H9 (cell line): ENCODE measurements around the gene MED13L. TPM values are rescaled to one million over a fixed set of nuclear protein-coding genes. Genes with fewer than 3 reads are reported as not detected.

Experiments
- DNase-seq: peaks from one replicate; pipeline ENCODE4 v3.0.0-alpha.2; 2017
- H2AFZ ChIP-seq: one replicate; pipeline ENCODE4 v1.6.1; 2013; ENCODE audit warnings: mild to moderate bottlenecking, low read length, control low read depth, moderate library complexity
- H2AK5ac ChIP-seq: 2 replicates; pipeline ENCODE4 v1.6.1; 2013; ENCODE audit warnings: low read length, control low read depth, mixed read lengths; ENCODE audit not compliant: insufficient read length
- H2BK120ac ChIP-seq: one replicate; pipeline ENCODE4 v1.6.1; 2013; ENCODE audit warnings: low read depth, mild to moderate bottlenecking, low read length, control low read depth, inconsistent platforms; ENCODE audit not compliant: poor library complexity, severe bottlenecking
- H2BK12ac ChIP-seq: 2 replicates; pipeline ENCODE4 v1.6.1; 2013; ENCODE audit warnings: low read length, control low read depth, mixed read lengths, low read depth; ENCODE audit not compliant: insufficient read length
- H2BK15ac ChIP-seq: 2 replicates; pipeline ENCODE4 v1.6.1; 2013; ENCODE audit warnings: low read depth, low read length, control low read depth
- H2BK20ac ChIP-seq: one replicate; pipeline ENCODE4 v1.6.1; 2013; ENCODE audit warnings: low read depth, mild to moderate bottlenecking, low read length, control low read depth, inconsistent platforms; ENCODE audit not compliant: poor library complexity, severe bottlenecking
- H2BK5ac ChIP-seq: 2 replicates; pipeline ENCODE4 v1.6.1; 2013; ENCODE audit warnings: low read length, control low read depth, mixed read lengths; ENCODE audit not compliant: insufficient read length
- H3K14ac ChIP-seq: 2 replicates; pipeline ENCODE4 v1.6.1; 2013; ENCODE audit warnings: low read length, control low read depth; ENCODE audit not compliant: insufficient read depth
- H3K18ac ChIP-seq: 2 replicates; pipeline ENCODE4 v1.6.1; 2013; ENCODE audit warnings: low read depth, mild to moderate bottlenecking, mixed read lengths, low read length, control low read depth; ENCODE audit not compliant: insufficient read length
- H3K23ac ChIP-seq: 2 replicates; pipeline ENCODE4 v1.6.1; 2013; ENCODE audit warnings: low read length, control low read depth, mixed read lengths, low read depth; ENCODE audit not compliant: insufficient read length
- H3K23me2 ChIP-seq: 2 replicates; pipeline ENCODE4 v1.6.1; 2013; ENCODE audit warnings: low read depth, mild to moderate bottlenecking, mixed read lengths, low read length, control low read depth; ENCODE audit not compliant: insufficient read length, poor library complexity, severe bottlenecking
- H3K27ac ChIP-seq: 2 replicates; pipeline ENCODE4 v1.5.1; 2013; ENCODE audit warnings: low read length, control low read depth, mixed read lengths, low read depth; ENCODE audit not compliant: insufficient read length
- H3K27me3 ChIP-seq: 2 replicates; pipeline ENCODE4 v1.6.1; 2013; ENCODE audit warnings: low read length, control low read depth, inconsistent platforms; ENCODE audit not compliant: insufficient read depth
- H3K4ac ChIP-seq: 2 replicates; pipeline ENCODE4 v1.6.1; 2013; ENCODE audit warnings: low read depth, mild to moderate bottlenecking, control low read depth, inconsistent platforms, low read length, moderate library complexity
- H3K4me1 ChIP-seq: 2 replicates; pipeline ENCODE4 v1.6.1; 2013; ENCODE audit warnings: low read length, control low read depth, inconsistent platforms; ENCODE audit not compliant: insufficient read depth
- H3K4me2 ChIP-seq: 2 replicates; pipeline ENCODE4 v1.6.1; 2013; ENCODE audit warnings: low read length, control low read depth, mixed read lengths; ENCODE audit not compliant: insufficient read length, insufficient read depth
- H3K56ac ChIP-seq: 2 replicates; pipeline ENCODE4 v1.6.1; 2013; ENCODE audit warnings: low read depth, mild to moderate bottlenecking, mixed read lengths, low read length, control low read depth; ENCODE audit not compliant: insufficient read length
- H3K79me1 ChIP-seq: 2 replicates; pipeline ENCODE4 v1.6.1; 2013; ENCODE audit warnings: low read depth, mild to moderate bottlenecking, moderate library complexity, low read length, control low read depth, inconsistent platforms; ENCODE audit not compliant: insufficient read depth, poor library complexity, severe bottlenecking
- H3K79me2 ChIP-seq: 2 replicates; pipeline ENCODE4 v1.6.1; 2013; ENCODE audit warnings: low read length, control low read depth, inconsistent platforms; ENCODE audit not compliant: insufficient read depth
- H3K9ac ChIP-seq: 2 replicates; pipeline ENCODE4 v1.6.1; 2013; ENCODE audit warnings: low read length, control low read depth, mixed read lengths; ENCODE audit not compliant: insufficient read length; ENCODE audit errors: extremely low read depth
- H3K9me3 ChIP-seq: one replicate; pipeline ENCODE4 v1.6.1; 2013; ENCODE audit warnings: low read depth, low read length, inconsistent platforms; ENCODE audit not compliant: control insufficient read depth
- H3T11ph ChIP-seq: one replicate; pipeline ENCODE4 v1.6.1; 2013; ENCODE audit warnings: mild to moderate bottlenecking, low read length, control low read depth, inconsistent platforms
- H4K20me1 ChIP-seq: one replicate; pipeline ENCODE4 v1.6.1; 2013; ENCODE audit not compliant: control insufficient read depth, insufficient read length, insufficient read depth
- H4K5ac ChIP-seq: 2 replicates; pipeline ENCODE4 v1.6.1; 2013; ENCODE audit warnings: low read depth, mild to moderate bottlenecking, mixed read lengths, low read length, control low read depth; ENCODE audit not compliant: insufficient read length
- H4K8ac ChIP-seq: replicated peaks from 2 replicates; pipeline ENCODE4 v1.6.1; 2013; ENCODE audit warnings: low read length, control low read depth, mixed read lengths, low read depth; ENCODE audit not compliant: insufficient read length
- H4K91ac ChIP-seq: 2 replicates; pipeline ENCODE4 v1.6.1; 2013; ENCODE audit warnings: low read depth, mild to moderate bottlenecking, moderate library complexity, mixed read lengths, low read length, control low read depth; ENCODE audit not compliant: insufficient read length
- H3K27ac Mint-ChIP-seq, 3 experiments: 2 replicates in 2 of 3; 3 replicates in 1 of 3; pipeline ENCODE4 v1.8.0; 2020 to 2021; ENCODE audit warnings: mixed read lengths in 3 of 3, mild to moderate bottlenecking in 1 of 3, moderate library complexity in 1 of 3
- H3K27me3 Mint-ChIP-seq: 2 replicates; pipeline ENCODE4 v1.8.0; 2021; ENCODE audit warnings: low read depth, mild to moderate bottlenecking, moderate library complexity, mixed read lengths
- H3K36me3 Mint-ChIP-seq, 3 experiments: 2 replicates in 2 of 3; 3 replicates in 1 of 3; pipeline ENCODE4 v1.8.0; 2020 to 2021; ENCODE audit warnings: low read depth in 3 of 3, mixed read lengths in 3 of 3; ENCODE audit not compliant: insufficient read depth in 1 of 3
- H3K4me1 Mint-ChIP-seq, 2 experiments: 2 replicates each; pipeline ENCODE4 v1.8.0; 2020; ENCODE audit warnings: mixed read lengths in 2 of 2
- H3K4me3 Mint-ChIP-seq, 2 experiments: 2 replicates in 1 of 2; 3 replicates in 1 of 2; pipeline ENCODE4 v1.8.0; 2020 to 2021; ENCODE audit warnings: mild to moderate bottlenecking in 2 of 2, mixed read lengths in 2 of 2, moderate library complexity in 1 of 2
- H3K9me3 Mint-ChIP-seq, 2 experiments: 2 replicates in 1 of 2; 3 replicates in 1 of 2; pipeline ENCODE4 v1.8.0; 2020; ENCODE audit warnings: mild to moderate bottlenecking in 2 of 2, mixed read lengths in 2 of 2, moderate library complexity in 1 of 2
- CTCF ChIP-seq: fragments of 200-600 bp; sonication (generic); conservative IDR thresholded peaks from 3 replicates; pipeline ENCODE4 v1.8.0; 2021; ENCODE audit warnings: antibody characterized with exemption, mild to moderate bottlenecking
- WGBS: extraction: QIAGEN DNeasy Blood & Tissue Kit; methylation state at CpG from one replicate; pipeline ENCODE4 v1.1.7; 2013; ENCODE audit warnings: missing lambda C conversion rate, low lambda C conversion rate, mixed read lengths; ENCODE audit not compliant: insufficient read length; ENCODE audit errors: extremely low coverage; 5-methylcytosine and 5-hydroxymethylcytosine counted together
- total RNA-seq: library from RNA; stranded (reverse); gene quantifications from 2 replicates; pipeline ENCODE4 v1.2.1, GENCODE V29; 2021

Gene MED13L
- total RNA-seq, 1 experiment from 2014 or later: 52.4 TPM

- no CpG with 5 or more reads among the region's 2 CpGs for WGBS
- no peak overlapping the region for H2AFZ ChIP-seq
- DNase-seq: no peak
- Mint-ChIP-seq H3K4me3 (no peak overlapping the region), H3K4me1 (peaks cover 3 to 6% of the 10 kb centered on the region in 2 experiments; a peak in 3 of 4 replicates), H3K27me3 (no peaks in the 10 kb centered on the region), H3K36me3 (peaks cover 0 to 9% (median 7%) of the 10 kb centered on the region in 3 experiments; a peak in 5 of 7 replicates), H3K9me3 (no peaks in the 10 kb centered on the region), H3K27ac (no peak overlapping the region)
- no peak overlapping the region for H3K9ac ChIP-seq
- no peak overlapping the region for H2BK15ac ChIP-seq
- H2BK20ac ChIP-seq: no peak overlapping the region
- H3K27me3 ChIP-seq: no peaks in the 10 kb centered on the region
- H2BK5ac ChIP-seq: no peak overlapping the region
- H4K8ac ChIP-seq: no peak overlapping the region
- H3T11ph ChIP-seq: no peak overlapping the region
- no peak overlapping the region for H3K4ac ChIP-seq
- H3K23ac ChIP-seq: no peak overlapping the region
- H3K23me2 ChIP-seq: no peaks in the 10 kb centered on the region
- H4K91ac ChIP-seq: no peak overlapping the region
- no peak for TF ChIP-seq CTCF
- no peak overlapping the region for H2BK120ac ChIP-seq
- no peak overlapping the region for H3K56ac ChIP-seq
- H3K79me1 ChIP-seq: no peaks in the 10 kb centered on the region
- H2AK5ac ChIP-seq: no peak overlapping the region
- H3K4me2 ChIP-seq: no peak overlapping the region
- H3K79me2 ChIP-seq: no peaks in the 10 kb centered on the region
- no peak overlapping the region for H3K14ac ChIP-seq
- H2BK12ac ChIP-seq: no peak overlapping the region
- H3K18ac ChIP-seq: no peak overlapping the region
- H4K20me1 ChIP-seq: no peaks in the 10 kb centered on the region
- H3K27ac ChIP-seq: no peak overlapping the region
- no peaks in the 10 kb centered on the region for H3K4me1 ChIP-seq
- no peaks in the 10 kb centered on the region for H3K9me3 ChIP-seq
- H4K5ac ChIP-seq: no peak overlapping the region
These were observed 173.2 kb downstream of the MED13L start for GRCh38 chr12:116104167-116104767.
